NAMALWA (cell line): ENCODE measurements around the gene ERGIC2.
"Not testable (repeated sequence)": the region's sequence is repeated elsewhere in the genome, so short reads cannot be mapped to it uniquely, and the experiment has no call there.

ENCODE experiments used
- DNase-seq: peaks from one replicate; pipeline ENCODE4 v3.0.0-alpha.2; 2015; ENCODE audit warnings: low spot score

Gene ERGIC2

GRCh38 chr12:29299633-29300032 lies 81.3 kb downstream of the ERGIC2 start:
- no peak for DNase-seq

- no peak for DNase-seq
Measured at GRCh38 chr12:29291226-29291625, 89.7 kb downstream of the ERGIC2 start.

GRCh38 chr12:29290475-29290874 lies 90.5 kb downstream of the ERGIC2 start:
- DNase-seq: not testable (repeated sequence)

GRCh38 chr12:29288031-29288430 lies 92.9 kb downstream of the ERGIC2 start:
- no peak for DNase-seq

- no peak for DNase-seq
Measured at GRCh38 chr12:29287622-29288021, 93.3 kb downstream of the ERGIC2 start.
